GM18867 (cell line): Measurements from ENCODE around the gene AP1B1.
"Not testable (repeated sequence)": the region's sequence is repeated elsewhere in the genome, so short reads cannot be mapped to it uniquely, and the experiment has no call there.

Source experiments
- ATAC-seq: cut with Tn5 transposase; IDR thresholded peaks from one replicate; pipeline ENCODE4 v1.9.1; 2021; ENCODE audit warnings: mild to moderate bottlenecking, moderate library complexity; ENCODE audit not compliant: unreplicated experiment

Gene AP1B1

DNA sequence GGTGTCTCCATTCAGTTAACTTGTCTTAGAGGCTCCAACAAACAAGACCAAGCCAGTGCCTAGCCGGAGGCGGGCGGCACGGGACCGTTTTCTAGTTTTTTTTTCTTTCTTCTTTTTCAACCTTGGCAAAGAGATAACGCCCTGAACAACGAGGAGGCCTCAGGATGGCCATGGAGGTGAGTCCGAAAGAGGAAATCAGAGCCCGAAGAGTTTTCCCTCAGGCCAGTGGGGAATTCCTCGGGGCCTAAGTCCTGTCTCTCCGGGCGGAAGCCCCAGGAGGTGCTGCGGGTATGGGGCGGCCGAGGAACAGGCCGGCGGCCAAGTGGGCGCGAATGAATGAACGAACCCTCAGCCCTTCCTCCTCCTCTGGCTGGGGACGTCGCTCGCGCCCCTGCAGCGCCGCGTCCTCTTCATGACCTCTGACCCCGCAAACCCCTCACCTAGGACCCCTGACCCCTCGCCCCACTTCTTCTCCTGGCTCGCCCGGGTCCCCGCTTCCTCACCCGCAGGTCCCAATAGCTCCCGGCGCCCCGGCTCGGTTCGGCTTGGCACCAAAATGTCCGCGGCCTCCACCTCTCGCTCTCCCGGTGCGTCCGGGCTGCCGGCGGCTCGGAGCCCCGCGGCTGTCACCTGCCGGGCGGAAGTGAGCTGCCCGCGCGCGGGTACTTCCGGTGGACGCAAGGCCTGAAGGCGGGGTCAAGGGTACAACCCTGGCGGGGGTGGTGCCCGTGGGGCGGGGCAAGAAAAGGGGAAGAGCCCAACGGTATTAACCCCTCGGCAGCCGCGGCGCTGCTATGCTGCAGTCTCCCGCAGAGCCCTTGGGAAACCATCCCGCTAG, at the start of gene AP1B1:
Gene AP1B1 (minus strand): TSS at position 650 of the 838 bp plus-strand sequence. CDS start 21,327 bp downstream, outside the sequence.
- peak; percentile 86 for ATAC-seq

DNA sequence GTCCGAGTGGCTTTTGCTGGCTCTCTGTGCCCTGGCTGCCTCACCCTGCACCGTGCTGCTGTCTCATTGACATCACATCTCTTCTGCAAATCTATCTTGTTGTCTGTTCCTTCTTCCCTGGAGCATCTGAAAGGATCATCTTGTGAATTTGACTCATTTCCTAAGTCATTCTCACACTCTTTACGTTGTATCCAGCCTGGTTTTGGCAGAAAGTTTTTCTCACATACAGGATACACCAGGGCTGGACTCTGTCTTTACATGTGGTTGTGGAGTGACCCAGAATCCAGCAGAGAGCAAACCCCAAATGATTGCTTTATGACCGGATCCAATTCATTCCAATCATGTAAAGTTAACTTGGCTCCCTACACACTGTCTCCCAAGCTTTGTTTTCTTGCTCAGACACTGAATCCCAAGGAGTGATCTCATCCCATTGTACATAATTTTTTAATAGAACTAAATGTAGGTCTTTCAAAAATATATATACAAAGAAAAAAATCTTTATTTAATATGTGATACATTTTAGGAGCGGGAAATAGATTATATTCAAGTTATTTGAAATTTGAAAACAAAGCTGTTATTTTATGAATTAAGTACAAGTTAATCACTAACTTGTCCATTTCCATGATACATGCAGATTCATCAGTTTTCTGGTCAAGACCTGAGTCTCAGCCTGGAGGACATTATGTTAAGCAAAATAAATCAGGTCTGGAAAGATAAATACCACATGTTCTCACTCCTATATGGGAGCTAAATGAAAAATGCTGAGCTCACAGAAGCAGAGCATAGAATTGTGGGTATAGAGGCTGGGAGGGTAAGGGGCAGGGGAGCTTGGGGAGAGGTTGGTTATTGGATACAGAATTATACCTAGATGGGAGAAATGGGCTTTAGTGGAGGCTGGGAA, 47.1 kb upstream of the AP1B1 start:
- no peak for ATAC-seq

DNA sequence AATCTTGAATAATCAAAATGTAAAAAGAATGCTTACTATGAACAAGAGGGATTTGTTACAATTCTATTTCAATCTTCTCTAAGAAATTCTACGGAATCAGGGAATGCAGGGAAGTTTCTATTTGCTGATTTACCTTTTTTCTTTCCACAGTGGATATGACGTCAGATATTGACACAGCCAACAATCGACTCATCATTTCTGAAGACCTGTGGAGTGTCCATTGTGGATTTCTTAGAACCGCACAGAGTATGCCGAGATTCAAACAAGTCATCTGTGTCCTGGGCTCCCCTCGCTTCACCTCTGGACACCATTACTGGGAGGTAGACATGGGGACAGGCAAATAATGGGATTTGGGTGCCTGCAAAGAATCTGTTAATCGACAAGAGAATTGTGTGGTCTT, 45.9 kb upstream of the AP1B1 start:
- no peak for ATAC-seq

DNA sequence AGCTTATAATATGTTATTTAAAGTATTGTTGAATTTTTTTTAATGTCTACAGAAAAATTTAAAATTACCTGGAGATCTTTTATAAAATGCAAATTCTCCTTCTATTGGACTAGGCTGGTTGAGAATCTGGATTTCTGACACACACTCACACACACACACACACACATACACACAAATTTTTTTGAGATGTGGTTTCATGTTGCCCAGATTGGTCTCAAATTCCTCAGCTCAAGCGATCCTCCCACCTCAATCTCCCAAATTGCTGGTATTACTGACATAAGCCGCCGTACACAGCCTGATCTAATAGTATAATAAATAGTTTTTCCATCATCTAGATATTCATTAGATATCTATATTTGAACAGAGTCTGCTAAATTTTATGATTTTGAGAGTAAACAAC, 45.5 kb upstream of the AP1B1 start:
- ATAC-seq = no peak

DNA sequence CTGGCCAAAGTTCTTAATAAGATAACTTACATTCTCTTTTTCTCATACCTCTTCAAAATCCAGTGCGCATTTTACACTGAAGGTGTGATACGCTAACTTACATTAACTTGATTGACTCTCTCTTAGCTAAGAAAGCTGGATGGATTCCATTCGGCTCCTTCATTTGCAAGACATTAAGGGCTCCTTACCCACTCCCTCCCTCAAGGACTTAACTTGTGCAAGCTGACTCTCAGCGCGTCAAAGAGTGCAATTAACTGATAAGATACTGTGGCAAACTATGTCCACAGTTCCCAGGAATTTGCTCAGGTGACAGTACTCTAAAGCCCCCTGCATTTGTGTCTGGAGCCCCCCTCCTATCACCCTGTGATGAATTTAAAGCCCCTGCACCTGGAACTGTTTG, 43.6 kb upstream of the AP1B1 start:
- no peak for ATAC-seq

DNA sequence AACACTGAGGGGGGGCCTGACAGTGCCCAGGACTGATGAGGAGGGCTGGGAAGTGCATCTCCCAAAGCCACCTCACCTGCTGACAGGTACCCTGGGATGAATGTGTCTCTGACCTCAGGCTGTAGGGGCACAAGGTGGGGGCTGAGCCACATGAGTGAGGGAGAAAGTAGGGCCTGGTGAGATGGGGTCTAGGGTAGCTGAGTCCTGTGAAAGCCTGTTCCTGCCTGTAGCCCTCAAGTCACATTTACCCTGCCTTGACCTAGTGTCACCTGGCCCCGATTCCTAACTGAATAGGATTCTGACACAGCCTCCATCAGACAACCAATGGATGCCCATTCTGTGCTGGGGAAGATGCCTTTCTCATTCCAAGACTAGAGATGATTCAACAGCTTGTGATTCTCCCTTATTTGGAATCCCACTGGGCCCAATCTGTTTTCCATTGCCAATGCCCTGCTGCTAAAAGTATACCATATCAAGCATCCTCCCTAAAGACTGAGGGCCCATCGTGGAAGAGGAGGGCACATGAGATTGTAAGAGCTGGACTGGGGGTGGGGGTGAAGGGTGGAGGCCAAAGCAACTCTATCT, 38.9 kb upstream of the AP1B1 start:
- ATAC-seq = no peak

DNA sequence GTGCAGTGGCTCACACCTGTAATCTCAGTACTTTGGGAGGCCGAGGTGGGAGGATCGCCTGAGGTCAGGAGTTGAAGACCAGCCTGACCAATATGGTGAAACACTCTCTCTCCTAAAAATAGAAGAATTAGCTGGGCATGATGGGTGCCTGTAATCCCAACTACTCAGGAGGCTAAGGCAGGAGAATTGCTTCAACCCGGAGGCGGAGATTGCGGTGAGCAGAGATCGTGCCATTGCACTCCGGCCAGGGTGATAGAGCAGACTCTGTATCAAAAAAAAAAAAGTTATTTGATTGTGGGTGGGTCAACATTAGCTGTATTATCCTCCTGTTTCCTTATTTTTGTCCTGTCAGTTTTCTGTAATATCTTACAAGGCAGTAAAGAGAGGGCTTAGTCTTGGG, 38.1 kb upstream of the AP1B1 start:
- no peak for ATAC-seq

DNA sequence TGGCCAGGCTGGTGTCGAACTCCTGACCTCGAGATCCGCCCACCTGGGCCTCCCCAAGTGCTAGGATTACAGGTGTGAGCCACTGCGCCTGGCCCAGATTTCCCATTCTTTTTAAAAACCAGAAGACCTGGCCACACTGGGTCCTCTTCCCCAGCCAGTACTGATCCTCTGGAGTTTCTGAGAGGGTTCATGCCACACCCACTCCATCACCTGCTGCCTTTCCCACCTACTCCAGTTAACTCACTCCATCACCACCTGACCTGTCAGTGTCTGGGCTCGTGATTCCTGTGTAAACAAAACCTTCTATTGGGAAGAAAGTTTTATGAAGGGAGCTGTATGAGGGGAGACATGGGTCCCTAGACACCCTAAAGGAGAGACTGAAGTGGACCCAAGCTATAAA, 30.3 kb upstream of the AP1B1 start:
- not testable (repeated sequence) for ATAC-seq

DNA sequence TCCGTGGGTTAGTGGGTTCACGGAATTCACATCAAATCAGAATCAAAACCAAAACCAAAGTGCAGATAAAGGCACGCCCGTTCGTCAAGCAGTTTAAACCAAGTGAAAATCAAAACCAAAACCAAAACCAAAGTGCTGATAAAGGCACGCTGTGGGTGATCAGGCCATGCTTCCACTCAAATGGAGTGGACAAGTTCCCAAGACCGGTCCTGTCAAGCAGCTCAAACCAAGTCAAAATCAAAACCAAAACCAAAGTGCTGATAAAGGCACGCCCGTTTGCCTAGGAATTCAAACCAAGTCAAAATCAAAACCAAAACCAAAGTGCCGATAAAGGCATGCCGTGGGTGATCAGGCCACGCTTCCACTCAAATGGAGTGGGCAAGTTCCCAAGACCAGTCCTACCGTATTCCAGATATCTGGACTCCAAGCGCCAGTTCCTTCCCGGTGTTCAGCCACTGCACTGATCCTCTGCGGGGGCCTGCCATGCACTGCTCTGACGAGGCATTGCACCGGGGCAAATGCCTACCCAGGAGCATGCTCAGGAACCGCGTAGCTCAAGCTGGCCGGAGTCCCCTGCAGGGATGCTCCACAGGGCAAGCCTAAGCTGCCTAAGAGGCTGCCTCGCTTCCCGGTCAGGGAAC, 26.7 kb upstream of the AP1B1 start:
- ATAC-seq = not testable (repeated sequence)

DNA sequence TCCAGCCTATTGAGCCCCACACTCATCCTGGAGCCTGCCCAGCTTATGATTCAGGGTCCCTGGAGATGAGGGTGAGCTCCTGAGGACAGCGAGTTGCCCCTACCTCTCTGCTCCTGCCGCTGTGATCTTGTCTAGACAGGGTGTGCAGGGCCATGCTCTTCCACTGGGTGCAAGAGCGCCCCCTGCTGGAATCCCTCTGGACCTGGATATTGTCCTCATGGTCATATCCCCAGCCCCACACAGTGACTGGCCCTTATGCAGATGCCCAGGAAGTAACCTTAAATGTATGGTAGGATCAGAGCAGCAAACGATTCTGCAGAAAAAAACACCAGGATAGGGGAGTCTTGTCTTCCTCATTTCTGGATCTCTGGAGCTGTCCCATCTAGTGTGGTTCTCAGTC, 24.4 kb upstream of the AP1B1 start:
- ATAC-seq = not testable (repeated sequence)

DNA sequence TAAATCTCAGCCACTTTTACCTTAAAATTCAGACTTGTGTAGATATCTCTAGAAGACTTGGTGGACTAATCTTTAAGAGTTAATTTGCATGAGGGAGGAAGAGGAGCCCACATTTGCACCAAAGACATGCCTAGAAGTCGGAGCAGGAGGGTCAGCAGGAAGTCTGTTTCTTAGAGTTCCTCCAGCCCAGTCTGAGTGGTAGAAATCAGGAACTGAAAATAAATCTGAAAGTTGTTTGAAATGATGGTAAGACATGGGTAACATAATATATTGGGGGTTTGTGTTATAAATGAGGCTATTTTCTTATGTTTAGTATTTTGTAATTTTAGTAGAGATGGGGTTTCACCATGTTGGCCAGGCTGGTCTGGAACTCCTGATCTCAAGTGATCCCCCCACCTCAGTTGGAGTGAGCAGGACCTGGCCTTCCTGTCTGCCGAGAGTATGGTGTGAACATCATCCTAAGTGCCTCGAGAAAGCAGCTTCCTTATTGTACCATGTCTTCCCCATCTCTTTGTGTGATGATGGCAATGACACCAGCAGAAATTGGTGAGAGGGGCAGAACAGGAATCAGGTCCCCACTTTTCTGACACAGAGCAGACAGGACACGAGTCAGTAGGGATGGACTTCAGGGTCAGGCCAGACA, 23.3 kb upstream of the AP1B1 start:
- peak; percentile 67 for ATAC-seq

DNA sequence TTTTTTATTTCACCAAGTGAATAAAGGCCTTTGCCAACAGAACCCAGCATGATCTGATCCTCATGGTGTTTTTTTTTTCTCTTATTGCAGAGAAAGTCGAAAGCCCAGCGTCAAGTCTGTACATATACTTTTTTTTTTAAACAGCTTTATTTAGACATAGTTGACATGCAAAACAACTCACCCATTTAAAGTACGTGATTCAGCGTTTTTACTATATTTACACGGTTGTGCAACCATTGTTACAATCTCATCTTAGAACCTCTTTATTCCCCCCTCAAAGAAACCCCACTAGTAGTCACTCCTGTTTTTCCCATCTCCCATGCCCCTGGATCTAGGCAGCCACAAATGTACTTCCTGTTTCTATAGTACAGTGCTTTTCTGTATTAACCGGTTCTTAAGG, 20.6 kb upstream of the AP1B1 start:
- ATAC-seq = no peak

DNA sequence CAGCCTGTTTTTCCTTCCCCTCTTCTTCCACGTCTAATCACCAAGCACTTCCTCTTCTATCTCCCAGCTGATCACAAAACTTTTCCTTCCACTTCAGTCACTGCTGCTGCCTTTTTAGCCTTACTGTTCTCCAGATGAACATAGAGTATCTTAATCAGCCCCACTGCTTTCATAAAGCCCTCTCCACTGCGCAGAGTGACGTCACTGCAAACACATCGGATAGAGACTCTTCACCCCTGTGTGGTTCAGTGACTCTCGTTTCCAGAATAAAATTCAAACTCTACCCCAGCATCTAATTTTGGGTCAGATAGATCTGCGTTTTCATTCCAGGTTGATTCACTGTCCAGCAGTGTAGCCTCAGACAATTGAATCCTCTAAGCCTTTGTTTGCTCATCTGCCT, 13.2 kb upstream of the AP1B1 start:
- ATAC-seq = not testable (repeated sequence)

DNA sequence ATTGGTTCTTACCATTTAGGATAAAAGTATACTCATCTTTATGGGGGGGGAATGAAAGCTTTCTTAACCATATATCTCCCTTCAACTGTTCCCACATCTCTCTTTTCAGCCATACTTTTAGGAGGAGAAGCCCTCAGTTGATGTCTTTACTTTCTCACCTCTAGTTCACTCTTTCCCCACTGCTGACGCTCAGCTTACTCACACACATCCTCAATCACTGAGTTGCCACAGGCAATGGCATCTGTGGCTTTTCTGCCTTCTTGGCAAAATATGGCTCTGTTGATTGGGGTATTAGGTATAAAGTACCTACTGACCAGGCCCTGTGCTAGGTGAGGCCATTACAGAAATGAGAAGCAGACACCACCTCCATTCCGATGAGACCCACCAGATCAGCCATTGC, 12.2 kb upstream of the AP1B1 start:
- no peak for ATAC-seq

DNA sequence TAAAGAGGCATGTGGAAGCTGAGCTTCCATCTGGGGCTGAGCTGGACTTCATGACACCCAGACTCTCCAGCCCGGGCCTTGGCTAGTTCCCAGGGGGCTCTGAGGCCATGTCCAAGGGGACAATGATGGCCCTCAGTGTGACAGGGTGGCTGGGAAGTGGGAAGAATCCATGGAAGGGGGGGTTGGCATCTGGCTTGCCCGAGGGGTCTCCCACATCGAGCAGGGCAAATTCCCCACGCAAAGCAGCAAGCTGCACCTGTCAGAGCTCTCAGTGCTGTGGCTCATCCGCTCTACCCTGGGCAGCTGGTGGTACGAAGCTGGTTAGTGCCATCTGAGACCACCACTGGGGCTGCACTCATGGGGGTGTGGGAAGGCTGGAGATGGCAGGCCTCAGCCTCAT, 9.4 kb upstream of the AP1B1 start:
- no peak for ATAC-seq

DNA sequence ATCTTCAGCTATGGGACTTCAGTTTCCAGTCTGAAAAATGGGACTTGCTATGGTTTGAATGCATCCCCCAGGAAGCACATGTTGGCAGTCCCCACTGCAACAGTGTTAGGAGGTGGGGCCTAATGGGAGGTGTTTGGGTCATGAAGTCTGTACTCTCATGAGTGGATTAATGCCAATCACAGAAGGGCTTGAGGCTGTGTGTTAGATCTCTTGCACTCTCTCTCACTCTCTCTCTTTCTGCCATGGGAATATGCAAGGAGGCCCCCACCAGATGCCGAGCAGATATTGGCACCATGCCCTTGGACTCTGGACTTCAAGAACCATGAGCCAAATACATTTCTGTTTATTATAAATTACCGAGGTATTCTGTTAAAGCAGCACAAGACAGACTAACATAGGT, 7.8 kb upstream of the AP1B1 start:
- ATAC-seq = no peak

DNA sequence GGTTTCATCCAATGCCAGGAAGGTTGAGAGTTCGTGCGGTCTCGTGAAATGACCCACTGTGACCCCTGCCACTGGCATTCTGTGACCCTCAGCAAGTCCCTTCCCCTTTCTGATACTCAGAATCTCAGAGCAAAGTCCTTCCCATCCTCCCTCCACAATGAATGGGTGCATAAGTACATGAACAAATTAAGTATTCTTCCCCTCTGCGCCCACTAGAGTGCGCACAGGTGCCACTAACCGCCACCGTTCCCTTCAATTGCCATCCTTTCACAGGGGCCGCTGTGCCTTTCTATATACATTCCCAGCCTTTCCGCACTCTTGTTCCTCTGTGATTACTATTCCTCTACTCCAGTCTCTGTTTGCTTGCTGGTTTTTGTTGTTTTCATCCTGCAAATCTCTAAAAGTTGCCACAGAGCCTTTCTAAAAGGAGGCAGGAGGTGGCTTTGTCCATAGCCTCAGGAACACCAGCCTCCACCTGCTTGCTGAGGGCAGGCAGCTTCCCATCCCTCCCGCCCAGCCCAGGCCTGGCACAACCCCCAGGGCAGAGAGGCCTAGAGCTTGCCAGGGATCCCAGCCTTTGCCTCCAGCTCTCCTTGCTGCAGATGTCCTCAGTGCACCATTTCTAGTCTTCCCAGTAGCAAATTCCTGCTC, 6.7 kb upstream of the AP1B1 start:
- ATAC-seq = no peak

DNA sequence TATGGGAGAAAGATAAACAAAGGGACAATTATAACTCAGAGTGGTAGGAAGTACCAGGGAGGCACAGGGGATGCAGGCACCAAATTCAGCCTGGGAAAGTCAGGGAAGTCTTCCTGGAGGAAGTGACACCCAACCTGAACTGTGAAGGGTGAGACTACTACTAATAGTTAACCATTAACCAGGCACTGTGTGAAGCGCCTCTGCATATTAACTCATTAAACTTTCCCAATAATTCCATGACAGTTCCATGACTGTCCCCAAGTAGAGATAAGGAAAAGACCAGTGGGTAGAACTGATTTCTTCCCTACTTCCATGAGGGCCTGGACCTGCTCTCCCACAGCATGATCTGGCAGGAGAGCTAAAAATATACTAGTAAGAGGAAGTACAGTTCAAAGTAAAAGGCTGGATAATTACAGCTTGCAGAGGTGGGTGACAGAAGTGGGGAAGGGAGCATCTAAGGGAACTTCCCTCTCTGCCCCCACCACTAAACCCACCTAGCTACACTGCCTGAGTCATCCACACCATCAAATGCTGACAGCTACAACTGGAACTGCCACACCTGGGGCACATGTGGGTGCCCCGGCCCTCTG, 4.7 kb upstream of the AP1B1 start:
- ATAC-seq = no peak

DNA sequence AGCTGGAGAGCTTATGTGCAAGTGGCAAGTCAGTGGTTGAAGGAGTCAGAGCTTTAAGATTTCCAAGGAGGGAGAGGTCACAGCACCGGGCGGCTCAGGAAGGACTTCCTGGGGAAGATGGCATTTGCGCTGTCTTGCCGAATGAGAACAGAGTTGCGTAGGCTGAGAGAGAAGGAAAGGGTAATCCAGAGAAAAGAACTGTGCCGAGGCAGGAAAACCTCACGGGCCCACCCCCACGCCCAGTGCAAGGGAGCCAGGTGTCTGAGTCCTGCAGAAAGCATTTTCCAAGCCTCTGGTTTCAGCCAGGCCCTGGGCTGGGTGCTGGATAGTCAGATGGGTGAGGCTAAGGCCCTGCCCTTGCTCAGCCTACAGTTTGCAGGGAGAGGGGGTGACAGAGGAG, 3.2 kb upstream of the AP1B1 start:
- ATAC-seq = no peak

DNA sequence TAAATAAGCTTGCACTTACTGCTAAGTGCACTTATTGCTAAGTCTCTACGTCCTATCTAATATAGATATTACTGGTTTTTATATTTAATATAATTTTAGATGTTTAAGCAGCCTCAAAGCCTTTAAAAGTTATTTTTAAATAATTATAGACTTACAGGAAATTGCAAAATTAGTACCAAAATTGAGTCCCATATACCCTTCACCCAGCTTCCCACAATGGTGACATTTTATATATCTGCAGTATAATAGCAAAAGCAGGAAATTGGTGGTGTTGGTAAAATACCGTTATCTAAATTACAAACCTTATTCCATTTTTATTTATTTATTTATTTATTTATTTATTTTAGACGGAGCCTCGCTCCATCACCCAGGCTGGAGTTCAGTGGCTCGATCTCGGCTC, 1.9 kb upstream of the AP1B1 start:
- ATAC-seq = no peak
